GM18870 (cell line): ENCODE measurements around the gene CNPY4.
A peak's percentile ranks its signal among the peaks of the same experiment; 100 is the strongest.

Experiments
- ATAC-seq: cut with Tn5 transposase; IDR thresholded peaks from one replicate; pipeline ENCODE4 v1.9.1; 2021; ENCODE audit warnings: moderate library complexity; ENCODE audit not compliant: unreplicated experiment

Gene CNPY4

GRCh38 chr7:100119072-100119969 lies at the start of gene CNPY4, which contains the start of gene TAF6:
Gene CNPY4 (plus strand): TSS chr7:100119634. CDS start chr7:100119745, 111 bp downstream.
Gene TAF6 (minus strand): TSS chr7:100119358. CDS start chr7:100114209, 5,149 bp downstream.
- peak; percentile 73 for ATAC-seq

GRCh38 chr7:100069991-100070390 lies 49.4 kb upstream of the CNPY4 start:
- no peak for ATAC-seq

GRCh38 chr7:100071018-100071723 lies 48.3 kb upstream of the CNPY4 start:
- ATAC-seq, result no peak

- no peak for ATAC-seq
Observed at GRCh38 chr7:100072462-100072861, 47.0 kb upstream of the CNPY4 start.

GRCh38 chr7:100074841-100075240 lies 44.6 kb upstream of the CNPY4 start:
- no peak for ATAC-seq

GRCh38 chr7:100075418-100075817 lies 44.0 kb upstream of the CNPY4 start:
- no peak for ATAC-seq

- ATAC-seq, result no peak
Observed at GRCh38 chr7:100077205-100077604, 42.2 kb upstream of the CNPY4 start.

- no peak for ATAC-seq
Observed at GRCh38 chr7:100079024-100079560, 40.3 kb upstream of the CNPY4 start.

GRCh38 chr7:100080907-100081534 lies 38.4 kb upstream of the CNPY4 start:
- ATAC-seq, result no peak

- ATAC-seq, result peak; percentile 79
Observed at GRCh38 chr7:100081535-100082102, 37.8 kb upstream of the CNPY4 start, which contains the start of gene ZNF3. Gene ZNF3 (minus strand): TSS chr7:100081723. CDS start chr7:100077357, 4,366 bp downstream.

GRCh38 chr7:100082978-100083377 lies 36.5 kb upstream of the CNPY4 start:
- no peak for ATAC-seq

GRCh38 chr7:100085515-100085914 lies 33.9 kb upstream of the CNPY4 start:
- ATAC-seq, result no peak

- no peak for ATAC-seq
Observed at GRCh38 chr7:100087055-100087750, 32.2 kb upstream of the CNPY4 start.

GRCh38 chr7:100088095-100088620 lies 31.3 kb upstream of the CNPY4 start:
- ATAC-seq, result no peak

GRCh38 chr7:100088621-100089457 lies 30.6 kb upstream of the CNPY4 start, which contains the start of gene COPS6:
Gene COPS6 (plus strand): TSS chr7:100088969. CDS start chr7:100088991, 22 bp downstream.
- ATAC-seq, result no peak

GRCh38 chr7:100089458-100090196 lies 29.8 kb upstream of the CNPY4 start:
- no peak for ATAC-seq

- no peak for ATAC-seq
Observed at GRCh38 chr7:100090527-100091410, 28.7 kb upstream of the CNPY4 start.
